GM18867 (cell line): ENCODE results near the gene YPEL4.
"Not testable (repeated sequence)": the region's sequence is repeated elsewhere in the genome, so short reads cannot be mapped to it uniquely, and the experiment has no call there.

Source experiments
- ATAC-seq: cut with Tn5 transposase; IDR thresholded peaks from one replicate; pipeline ENCODE4 v1.9.1; 2021; ENCODE audit warnings: mild to moderate bottlenecking, moderate library complexity; ENCODE audit not compliant: unreplicated experiment

The YPEL4 gene, protein sequence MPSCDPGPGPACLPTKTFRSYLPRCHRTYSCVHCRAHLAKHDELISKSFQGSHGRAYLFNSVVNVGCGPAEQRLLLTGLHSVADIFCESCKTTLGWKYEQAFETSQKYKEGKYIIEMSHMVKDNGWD

DNA sequence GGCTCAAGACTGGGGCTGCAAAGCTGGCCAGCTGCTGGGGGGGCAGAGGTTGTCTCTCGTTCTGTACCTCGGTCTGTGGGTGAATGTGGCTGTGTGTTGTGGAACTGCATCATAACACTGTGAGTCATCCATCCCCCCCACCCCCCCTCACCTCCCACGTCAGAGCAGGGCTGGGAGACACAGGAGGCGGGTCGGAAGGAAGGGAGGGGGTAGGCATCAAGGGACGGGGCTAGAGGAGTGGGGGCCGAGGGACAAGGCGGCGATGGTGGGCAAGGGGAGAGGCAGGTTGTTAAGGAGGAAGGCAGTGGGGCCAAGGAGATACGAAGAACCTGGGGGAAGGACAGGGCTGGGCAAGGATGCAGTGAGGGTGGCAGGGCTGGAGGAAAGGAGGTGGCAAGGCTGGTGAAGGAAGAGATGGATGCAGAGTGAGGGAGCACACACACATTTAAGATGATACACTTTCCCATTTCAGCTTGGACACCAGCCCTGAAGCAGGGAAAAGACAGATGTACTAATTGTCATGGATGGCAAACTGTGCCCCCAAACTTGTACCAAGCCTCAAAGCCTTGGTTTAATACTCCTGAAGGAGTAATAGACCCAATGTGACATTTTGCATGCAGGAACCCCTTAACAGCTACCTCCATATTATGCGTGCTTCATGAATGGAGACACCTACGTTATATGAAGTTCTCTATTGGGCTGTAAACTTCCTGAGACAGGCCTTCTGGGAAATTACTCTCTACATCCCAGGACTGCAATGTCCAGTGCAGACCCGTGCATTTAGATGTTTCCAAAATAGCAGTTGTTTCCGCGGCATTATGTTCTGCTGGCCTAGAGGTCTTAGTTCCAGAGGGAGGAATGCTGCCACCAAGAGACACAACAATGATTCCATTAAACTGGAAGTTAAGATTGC is at the start of gene YPEL4:
TSS of gene YPEL4 (minus strand) at position 87 of the 913 bp plus-strand sequence. CDS start 2,805 bp downstream, outside the sequence.
- no peak for ATAC-seq

DNA sequence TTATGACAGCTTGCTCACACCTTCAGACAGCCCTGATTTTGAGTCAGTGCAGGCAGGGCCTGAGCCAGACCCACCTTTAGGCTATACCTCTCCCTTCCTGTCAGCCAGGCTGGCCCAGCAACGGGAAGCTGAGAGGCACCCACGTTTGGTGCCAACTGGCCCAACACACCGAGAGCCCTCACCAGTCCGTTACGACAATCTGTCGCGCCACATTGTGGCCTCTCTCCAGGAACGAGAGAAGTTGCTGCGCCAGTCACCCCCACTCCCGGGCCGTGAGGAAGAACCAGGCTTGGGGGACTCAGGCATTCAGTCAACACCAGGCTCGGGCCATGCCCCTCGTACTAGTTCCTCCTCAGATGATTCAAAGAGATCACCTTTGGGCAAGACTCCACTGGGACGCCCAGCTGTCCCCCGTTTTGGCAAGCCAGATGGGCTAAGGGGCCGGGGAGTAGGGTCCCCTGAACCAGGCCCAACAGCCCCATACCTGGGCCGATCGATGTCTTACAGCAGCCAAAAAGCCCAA is 49.2 kb upstream of the YPEL4 start:
- ATAC-seq, result no peak

DNA sequence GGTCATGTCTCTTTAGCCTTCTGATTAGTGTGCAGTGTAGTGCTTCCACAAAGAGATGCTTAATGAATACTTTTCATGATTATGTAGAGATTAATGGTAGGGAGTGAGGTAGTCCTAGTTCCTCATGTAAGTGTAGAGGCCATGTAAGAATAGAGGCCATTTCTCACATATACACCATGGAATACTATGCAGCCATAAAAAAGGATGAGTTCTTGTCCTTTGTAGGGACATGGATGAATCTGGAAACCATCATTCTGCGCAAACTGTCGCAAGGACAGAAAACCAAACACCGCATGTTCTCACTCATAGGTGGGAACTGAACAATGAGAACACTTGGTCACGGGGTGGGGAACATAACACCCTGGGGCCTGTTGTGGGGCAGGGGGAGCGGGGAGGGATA is 40.8 kb upstream of the YPEL4 start:
- not testable (repeated sequence) for ATAC-seq

DNA sequence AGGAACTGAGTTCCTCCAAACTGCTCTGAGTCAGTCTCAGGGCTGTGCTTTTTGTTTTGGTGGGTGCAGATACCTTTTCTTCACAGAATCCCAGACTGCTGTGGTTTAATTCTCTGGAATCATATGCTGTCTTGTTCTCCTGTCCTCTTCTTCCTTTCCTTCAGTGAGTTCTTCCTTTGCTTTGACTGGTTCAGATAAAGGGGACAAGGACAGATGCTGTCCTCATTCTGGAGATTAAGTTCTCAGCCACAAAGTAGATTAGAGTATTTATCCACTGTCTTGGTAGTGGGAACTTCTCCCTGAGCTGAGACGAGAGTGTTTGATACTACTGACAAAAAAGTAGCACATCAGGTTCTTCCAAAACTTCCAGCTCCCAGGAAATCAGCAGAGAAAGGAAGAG is 31.5 kb upstream of the YPEL4 start:
- ATAC-seq, result no peak

DNA sequence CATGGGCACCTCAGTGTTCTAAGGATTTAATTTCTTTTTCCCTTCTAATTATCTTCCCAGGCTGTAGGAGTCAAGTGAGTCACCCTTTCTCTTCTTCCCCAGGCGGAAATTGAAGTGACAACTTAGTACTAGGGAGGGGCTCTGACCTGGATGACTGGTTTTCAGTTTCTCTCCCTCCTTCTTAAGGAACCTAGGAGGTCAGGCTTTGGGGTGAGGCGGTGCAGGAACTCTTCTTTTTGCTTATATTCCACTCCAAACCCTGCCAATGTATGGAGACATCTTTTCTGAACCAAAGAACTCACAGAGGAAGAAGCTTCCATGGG is 30.8 kb upstream of the YPEL4 start:
- peak; percentile 23 for ATAC-seq

DNA sequence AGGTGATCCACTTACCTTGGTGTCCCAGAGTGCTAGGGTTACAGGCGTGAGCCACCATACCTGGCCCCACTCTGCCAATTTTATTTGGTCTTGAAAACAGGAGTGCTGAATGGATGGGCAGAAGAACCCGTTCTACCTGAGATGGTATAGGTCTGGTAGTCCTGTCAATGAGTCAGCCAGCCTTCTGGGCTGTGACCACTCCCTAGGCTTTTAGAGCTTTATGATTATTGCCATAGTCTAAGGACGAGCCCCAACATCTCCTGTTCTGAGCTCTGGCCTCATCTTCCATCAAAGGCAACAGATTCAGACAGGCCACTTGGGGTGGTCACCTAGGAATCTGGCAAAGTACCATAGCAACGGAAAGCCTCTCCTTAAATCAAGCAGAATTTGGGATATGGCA is 29.7 kb upstream of the YPEL4 start:
- no peak for ATAC-seq

DNA sequence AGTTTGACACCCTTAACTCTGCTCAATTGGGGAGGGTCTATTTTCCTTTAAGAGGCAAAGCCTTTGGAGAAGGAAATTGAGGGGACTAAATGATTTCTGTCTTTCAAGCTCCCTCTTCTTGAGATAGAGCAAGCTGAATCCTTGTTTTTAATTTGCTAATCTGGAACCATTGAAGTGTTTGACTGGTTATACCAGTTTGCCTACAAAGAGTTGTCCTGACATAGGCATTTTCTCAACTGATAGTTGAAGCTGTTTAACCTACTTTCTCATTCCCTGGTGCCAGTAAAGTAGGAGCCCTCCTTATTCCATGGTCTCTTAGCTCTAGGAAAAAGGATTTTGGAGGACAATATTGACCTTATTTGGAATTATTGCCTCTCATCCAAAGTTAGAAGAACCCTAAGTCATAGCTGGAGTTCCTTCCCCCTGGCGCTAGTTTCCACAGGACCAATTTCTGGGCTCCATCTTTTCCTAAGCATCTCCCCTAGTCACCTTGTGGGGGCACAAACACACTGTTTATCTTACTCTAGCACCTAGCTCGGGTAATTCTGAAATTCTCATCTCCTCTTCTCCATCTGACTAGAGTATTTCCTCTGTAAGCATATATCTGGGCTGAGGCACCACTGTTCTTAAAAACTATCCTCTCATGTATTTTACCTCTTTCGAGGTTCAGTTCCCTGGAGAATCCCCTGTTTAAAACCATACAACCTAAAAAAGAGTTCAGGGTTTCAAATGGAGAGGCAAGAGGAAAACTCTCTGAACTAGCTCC is 25.6 kb upstream of the YPEL4 start:
- ATAC-seq, result no peak

DNA sequence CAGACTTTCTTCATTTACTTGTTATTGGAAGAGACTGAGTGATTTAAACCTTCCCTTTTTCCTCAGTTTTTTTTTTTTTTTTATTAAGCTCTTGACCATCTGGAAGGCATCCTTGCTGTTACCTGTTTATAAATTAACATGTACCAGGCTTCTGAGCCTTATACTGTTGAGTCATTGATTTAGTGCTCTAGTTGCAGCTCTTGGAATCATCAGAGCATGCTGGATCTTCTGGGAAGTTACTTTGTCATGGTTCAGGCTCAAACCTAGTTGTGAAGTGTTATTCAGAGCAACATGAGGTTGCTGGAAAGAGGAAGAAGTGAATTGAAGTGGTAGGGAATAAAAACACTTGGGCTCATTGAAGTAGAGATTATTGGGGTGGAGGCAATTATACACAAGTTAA is 24.5 kb upstream of the YPEL4 start:
- ATAC-seq, result no peak

DNA sequence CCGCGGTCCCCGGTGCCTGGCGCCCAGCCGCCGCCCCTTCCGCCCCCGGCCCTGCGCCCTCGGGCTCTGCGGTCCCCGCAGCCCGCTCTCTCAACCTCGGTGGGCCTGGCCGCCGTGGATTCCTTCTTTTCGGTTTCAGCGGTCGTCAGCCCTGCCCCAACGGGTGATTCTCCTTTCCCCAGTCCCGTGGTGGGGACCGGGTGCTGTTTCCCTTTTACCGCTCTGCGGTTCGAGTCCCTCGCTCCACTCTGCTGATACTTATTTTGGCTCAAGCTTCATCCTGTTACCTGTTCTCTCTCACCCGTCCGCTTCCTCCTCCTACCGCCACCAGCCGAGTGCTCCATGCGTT is 18.7 kb upstream of the YPEL4 start:
- ATAC-seq, result peak; percentile 15

DNA sequence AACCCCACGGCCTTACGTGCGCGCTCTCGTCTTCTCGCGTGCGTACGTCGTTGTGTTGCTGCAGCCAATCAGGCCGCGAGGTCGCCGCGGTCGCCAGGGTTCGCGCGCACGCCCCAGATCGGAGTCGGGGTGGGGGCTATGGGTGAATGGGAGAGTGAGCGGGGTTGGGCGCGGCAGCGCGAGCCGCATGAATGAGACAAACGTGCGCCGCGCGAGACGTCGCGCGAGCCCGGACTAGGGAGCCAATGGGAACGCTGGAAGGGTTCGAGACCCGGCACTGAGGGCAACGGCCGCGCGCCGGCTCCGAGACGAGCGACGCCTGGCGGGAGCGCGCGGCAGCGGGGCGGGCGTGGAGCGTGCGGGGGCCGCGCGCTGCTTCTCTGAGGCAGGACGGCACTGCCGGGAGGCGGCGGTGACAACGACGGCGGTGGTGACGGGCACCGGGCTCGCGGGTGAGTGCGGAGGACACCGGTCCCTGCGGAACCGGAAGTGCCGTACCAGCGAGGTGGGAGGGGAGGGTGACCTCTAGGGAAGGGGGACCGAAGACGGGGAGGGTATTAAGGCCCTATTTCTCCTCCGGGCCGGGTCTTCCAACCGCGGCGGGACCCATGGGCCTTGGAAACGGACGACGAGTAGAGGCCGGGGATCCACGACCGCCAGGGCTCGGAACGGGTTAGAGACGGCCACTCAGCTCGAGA is 18.2 kb upstream of the YPEL4 start, which contains the start of gene ZDHHC5:
TSS of gene ZDHHC5 (plus strand) at position 379 of the 698 bp plus-strand sequence. CDS start 4,977 bp downstream, outside the sequence.
- ATAC-seq, result peak; percentile 79

DNA sequence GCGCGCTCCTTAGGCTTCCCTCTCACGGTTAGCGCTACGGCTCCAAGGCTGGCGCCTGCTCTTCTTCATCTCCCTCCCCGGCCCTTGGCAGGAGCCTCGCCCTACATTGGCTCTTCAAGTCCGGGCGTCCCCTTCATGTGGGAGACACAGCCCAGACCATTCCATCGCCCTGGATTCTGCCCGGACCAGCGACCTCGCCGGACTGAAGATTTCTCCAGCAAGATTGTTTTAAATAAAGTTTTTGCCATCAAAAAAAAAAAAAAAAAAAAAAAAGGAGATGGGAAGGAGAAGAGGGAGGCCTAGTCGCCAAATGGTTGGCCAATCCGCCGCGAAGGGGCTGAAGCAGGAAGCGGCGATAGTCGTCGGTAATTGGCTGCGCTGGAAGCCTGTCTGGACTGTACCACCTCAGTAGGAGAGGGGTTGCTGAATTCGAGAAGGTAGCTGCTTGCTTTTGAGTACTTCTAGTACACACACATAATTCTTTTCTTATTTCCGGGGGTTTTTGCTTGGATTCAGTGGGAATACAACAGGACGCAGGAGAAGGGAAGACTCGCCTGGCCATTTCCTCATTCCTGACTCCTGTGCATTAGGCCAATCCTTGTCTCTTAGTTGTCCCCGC is 17.5 kb upstream of the YPEL4 start:
- peak; percentile 68 for ATAC-seq

DNA sequence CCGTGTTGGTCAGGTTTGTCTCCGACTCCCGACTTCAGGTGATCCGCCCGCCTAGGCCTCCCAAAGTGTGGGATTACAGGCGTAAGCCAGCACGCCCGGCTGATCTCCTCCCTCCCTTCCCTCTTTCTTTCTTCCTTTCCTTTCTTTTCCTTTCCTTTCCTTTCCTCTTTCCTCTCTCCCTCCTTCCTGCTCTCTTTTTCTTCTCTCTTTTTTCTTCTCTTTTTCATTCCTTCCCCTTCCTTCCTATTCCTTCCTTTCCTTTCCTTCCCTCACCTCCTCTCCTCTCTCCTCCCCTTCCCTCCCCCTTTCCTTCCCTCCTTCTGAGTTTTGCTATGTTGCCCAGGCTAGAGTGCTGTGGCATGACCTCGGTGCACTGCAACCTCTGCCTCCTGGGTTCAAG is 14.3 kb upstream of the YPEL4 start:
- ATAC-seq, result no peak

DNA sequence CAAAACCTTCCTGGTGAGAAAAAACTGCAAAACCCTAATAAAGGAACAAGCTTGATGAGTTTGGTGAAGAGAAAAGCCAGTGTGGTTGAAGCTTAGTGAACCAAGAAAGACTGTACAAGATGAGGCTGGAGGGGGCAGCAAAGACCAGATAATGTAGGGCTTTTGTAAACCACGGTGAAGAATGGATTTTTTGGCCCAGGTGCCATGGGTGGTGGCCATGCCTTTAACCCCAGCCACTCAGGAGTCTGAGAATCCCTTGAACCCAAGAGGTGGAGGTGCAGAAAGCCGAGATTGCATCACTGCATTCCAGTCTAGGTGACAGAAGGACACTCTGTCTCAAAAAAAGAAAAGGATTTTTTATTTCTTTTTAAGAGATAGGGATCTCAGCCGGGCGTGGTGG is 13.2 kb upstream of the YPEL4 start:
- ATAC-seq, result no peak

DNA sequence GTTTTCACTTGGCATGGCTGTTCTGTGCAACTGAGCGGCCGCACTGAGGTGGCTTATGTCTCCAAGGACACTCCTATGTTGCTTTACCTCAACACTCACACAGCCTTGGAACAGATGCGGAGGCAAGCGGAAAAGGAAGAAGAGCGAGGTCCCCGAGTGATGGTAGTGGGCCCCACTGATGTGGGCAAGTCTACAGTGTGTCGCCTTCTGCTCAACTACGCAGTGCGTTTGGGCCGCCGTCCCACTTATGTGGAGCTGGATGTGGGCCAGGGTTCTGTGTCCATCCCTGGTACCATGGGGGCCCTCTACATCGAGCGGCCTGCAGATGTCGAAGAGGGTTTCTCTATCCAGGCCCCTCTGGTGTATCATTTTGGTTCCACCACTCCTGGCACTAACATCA is 10.0 kb upstream of the YPEL4 start:
- no peak for ATAC-seq

DNA sequence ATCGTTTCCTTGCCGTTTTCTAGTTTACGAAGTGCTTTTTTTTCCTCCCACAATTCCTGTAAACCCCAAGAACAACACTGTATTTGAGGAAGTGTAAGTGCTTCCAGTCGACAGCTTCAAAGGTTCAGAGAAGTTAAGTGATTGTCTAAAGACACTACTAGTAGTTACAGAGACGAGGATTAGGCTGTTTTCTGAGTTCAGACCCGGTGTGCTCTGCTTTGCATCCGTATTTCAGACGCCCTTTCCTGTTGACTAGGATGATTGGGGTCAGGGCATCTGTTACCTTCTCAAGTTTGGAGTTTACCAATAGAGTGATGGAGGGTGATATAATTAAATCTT is 8.3 kb upstream of the YPEL4 start:
- no peak for ATAC-seq

DNA sequence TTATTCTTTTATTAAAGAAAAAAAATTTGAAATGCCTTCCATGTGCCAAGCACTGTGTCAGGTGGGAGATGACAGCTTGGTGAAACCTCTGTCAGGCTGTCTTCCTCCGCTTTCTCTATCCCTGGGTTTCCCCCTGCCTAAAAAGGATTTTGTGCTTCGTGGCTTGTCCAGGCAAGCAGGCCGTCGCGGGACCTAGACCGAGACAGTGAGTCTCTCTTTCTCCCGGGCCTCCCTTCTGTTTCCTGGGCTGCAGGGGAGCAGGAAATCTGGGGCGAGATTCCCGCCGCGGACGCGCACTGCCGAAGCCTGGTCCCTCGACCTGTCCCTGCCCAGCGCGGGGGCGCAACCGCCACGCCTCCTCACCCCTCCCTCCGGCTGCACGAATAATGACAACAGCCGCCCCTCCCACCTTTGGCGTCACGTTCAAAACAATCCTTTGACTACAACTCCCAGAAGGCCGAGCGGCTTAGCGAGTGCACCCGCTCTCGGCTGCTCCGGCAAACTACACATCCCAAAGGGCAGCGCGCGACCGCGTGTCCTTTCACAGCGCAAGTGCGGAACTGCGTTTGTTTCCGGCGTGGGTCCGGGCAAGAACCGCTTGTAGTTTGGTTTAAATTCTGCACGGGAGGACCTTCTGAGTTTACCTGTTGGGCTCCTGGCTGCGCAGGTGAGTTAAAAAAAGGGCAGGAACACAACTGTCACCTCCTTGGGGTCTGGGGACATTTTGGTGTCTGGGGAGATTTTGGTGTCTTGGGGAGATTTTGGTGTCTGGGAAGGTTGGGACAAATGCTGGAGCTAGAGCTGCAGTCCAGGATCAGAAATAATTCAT is 7.7 kb upstream of the YPEL4 start, which contains the start of gene CLP1:
TSS of gene CLP1 (plus strand) at position 569 of the 829 bp plus-strand sequence. CDS start 1,715 bp downstream, outside the sequence.
- peak; percentile 99 for ATAC-seq

DNA sequence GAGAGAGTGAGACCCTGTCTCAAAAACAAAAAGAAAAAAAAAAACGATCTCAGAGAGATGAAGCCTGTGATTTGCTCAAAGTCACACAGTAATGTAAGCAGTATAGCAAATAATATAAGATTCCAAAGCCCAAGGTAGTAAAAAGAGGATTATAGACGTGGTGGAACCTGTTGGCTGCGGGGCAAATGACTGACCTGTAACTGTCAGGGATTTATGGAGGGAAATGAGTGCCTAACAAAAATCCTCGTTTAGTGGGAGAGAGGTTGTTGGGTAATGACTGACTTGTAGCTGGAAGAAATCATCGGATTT is 7.1 kb upstream of the YPEL4 start:
- no peak for ATAC-seq

DNA sequence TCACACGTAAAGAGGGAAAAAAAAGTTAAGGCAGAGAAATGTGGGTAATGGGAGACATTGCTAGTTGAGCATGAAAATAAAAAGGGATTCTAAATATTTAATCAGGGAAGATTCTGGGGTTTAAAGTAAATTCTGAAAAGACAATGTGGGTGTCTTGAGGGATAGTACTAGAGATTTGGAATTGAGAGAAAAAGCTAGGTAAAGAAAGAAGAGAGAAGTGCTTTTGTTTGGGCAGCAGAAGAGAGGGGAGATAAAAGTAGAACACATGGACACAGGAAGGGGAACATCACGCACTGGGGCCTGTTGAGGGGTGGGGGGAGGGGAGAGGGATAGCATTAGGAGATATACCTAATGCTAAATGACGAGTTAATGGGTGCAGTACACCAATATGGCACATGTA is 3.5 kb upstream of the YPEL4 start:
- ATAC-seq, result no peak

DNA sequence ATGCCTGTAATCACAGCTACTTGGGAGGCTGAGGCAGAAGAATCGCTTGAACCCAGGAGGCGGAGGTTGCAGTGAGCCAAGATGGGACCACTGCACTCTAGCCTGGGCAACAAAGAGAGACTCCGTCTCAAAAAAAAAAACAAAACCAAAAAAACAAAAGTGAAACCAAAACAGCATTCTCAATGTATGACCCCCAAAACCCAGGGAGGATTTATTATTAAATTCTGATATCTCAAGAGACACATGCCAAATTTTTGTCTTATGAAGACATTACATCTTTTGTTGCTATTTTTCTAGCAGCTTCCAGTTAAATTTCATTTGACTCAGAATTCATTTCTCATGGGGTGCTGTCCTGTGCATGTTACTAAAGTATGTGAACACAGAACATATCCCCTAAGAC is 3.0 kb upstream of the YPEL4 start:
- ATAC-seq, result no peak

DNA sequence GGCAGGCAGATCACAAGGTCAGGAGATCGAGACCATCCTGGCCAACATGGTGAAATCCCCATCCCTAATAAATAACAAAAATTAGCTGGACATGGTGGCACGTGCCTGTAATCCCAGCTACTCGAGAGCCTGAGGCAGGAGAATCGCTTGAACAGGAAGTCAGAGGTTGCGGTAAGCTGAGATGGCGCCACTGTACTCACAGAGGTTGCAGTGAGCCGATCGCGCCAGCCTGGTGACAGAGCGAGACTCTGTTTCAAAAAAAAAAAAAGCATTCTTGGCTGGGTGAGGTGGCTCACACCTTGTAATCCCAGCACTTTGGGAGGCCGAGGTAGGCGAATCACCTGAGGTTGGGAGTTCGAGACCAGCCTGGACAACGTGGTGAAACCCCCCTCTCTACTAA is 2.5 kb upstream of the YPEL4 start:
- ATAC-seq, result not testable (repeated sequence)
